GM12801 (cell line): ENCODE results near the gene FAM185A.

Source experiments
- TF ChIP-seq, protein P1 (sequence below): IDR thresholded peaks from one replicate; pipeline ENCODE4 v1.5.1; 2011; ENCODE audit warnings: control low read depth; ENCODE audit not compliant: insufficient read length; ENCODE audit errors: extremely low read depth

Gene FAM185A

GRCh38 chr7:102832674-102833073 lies 83.9 kb downstream of the FAM185A start:
- TF ChIP-seq, protein P1, sequence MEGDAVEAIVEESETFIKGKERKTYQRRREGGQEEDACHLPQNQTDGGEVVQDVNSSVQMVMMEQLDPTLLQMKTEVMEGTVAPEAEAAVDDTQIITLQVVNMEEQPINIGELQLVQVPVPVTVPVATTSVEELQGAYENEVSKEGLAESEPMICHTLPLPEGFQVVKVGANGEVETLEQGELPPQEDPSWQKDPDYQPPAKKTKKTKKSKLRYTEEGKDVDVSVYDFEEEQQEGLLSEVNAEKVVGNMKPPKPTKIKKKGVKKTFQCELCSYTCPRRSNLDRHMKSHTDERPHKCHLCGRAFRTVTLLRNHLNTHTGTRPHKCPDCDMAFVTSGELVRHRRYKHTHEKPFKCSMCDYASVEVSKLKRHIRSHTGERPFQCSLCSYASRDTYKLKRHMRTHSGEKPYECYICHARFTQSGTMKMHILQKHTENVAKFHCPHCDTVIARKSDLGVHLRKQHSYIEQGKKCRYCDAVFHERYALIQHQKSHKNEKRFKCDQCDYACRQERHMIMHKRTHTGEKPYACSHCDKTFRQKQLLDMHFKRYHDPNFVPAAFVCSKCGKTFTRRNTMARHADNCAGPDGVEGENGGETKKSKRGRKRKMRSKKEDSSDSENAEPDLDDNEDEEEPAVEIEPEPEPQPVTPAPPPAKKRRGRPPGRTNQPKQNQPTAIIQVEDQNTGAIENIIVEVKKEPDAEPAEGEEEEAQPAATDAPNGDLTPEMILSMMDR = no peak

DNA sequence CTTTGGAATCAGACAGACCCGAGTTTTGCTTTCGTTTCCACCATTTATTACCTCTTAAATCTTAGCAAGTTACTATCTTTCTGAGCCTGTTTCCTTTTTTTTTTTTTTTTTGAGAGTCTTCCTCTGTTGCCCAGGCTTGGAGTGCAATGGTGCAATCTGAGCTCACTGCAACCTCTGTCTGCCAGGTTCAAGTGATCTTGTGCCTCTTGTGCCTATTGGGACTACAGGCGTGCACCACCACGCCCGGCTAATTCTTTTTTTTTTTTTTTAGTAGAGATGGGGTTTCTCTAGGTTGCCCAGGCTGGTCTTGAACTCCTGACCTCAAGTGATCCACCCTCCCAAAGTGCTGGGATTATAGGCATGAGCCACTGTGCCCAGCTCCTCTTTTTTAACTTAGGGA lies 84.5 kb downstream of the FAM185A start:
- TF ChIP-seq, protein P1 = no peak

DNA sequence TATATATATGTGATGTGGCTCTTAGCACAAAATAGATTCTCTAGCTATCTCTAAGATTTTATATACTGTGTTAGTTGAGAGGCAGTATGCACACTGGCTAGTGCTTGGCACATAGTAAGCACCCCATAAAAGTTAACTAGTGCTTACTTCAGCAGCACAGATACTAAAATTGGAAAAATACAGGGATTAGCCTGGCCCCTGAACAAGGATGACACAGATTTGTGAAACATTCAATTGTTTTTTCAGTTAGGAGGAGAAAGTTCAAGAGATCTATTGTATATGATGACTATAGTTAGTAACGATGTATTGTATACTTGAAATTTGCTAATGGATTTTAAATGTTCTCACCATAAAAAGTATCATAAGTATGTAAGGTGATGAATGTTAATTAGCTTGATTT lies 85.7 kb downstream of the FAM185A start:
- TF ChIP-seq, protein P1 = no peak

GRCh38 chr7:102834999-102835398 lies 86.2 kb downstream of the FAM185A start:
- TF ChIP-seq, protein P1 = no peak

- TF ChIP-seq, protein P1 = no peak
Measured at GRCh38 chr7:102836191-102836919, 87.6 kb downstream of the FAM185A start.

GRCh38 chr7:102836977-102837376 lies 88.2 kb downstream of the FAM185A start:
- TF ChIP-seq, protein P1 = no peak

DNA sequence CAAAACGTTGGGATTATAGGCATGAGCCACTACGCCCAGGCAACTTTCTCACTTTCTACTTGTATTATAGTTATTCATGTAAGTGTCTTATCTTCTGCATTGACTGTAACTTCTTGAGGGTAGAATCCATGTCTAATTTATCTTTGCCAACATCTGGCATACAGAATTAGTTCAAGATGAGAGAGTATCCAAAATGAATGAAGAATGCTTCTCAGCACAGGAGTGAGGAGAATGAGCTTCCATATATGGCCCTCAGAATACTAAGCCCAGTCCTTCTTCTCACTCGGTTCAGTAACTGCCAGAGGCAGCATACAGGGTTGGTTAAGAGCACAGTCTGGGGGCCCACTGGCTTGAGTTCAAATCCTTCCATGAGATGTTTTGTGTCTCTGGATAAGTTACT lies 89.0 kb downstream of the FAM185A start:
- TF ChIP-seq, protein P1 = no peak
